Kasumi-1 (cell line): ENCODE data around the gene THUMPD3.
A peak's percentile ranks its signal among the peaks of the same experiment; 100 is the strongest.

Experiments
- DNase-seq, 2 experiments: peaks; one replicate each; lab custom pipeline; 2025; lab: John Stamatoyannopoulos, UW

Gene THUMPD3

GRCh38 chr3:9362731-9363530 lies at the start of gene THUMPD3:
Gene THUMPD3, plus strand, starts transcription at chr3:9363054. Its CDS starts 2,015 bp downstream, at chr3:9365069.
- DNase-seq, result peak; percentile 95

- no peak for DNase-seq
Measured at GRCh38 chr3:9314796-9315195, 48.1 kb upstream of the THUMPD3 start.

GRCh38 chr3:9316881-9317361 lies 45.9 kb upstream of the THUMPD3 start:
- DNase-seq, result no peak

DNA sequence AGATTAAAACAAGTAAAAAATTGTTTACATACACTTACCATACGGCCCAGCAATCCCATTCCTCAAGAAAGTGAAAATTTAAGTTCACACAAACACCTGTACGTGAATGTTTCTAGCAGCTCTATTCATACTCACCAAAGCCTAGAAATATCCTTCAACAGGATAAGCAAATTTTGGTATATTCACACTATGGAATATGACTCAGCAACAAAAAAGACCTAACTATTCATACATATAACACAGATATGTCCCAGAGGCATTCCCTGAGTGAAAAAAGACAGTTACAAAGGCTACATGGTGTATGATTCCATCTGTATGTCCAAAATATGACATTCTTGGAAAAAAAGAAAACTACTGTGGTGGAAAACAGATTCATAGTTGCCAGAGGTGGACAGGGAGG lies 40.1 kb upstream of the THUMPD3 start:
- DNase-seq, result no peak

DNA sequence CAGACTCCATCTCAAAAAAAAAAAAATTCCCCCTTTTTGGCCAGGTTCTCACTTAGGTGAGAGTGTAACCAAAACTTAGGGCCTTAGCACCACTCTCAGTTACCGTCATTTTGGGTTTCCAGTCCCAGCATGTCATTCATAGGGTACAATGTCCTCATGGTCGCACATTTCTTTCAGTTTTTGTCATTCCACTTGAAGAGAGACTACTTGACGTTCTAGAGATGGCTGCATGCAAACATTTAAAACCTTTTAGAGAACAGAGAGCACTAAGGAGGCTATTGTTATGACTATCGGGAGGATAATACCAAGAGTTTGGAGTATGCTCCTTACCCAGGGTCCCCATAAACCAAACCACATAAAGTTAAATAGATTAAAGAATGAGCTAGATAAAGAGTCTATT lies 37.9 kb upstream of the THUMPD3 start:
- DNase-seq, result no peak

- no peak for DNase-seq
Measured at GRCh38 chr3:9327578-9327977, 35.3 kb upstream of the THUMPD3 start.

DNA sequence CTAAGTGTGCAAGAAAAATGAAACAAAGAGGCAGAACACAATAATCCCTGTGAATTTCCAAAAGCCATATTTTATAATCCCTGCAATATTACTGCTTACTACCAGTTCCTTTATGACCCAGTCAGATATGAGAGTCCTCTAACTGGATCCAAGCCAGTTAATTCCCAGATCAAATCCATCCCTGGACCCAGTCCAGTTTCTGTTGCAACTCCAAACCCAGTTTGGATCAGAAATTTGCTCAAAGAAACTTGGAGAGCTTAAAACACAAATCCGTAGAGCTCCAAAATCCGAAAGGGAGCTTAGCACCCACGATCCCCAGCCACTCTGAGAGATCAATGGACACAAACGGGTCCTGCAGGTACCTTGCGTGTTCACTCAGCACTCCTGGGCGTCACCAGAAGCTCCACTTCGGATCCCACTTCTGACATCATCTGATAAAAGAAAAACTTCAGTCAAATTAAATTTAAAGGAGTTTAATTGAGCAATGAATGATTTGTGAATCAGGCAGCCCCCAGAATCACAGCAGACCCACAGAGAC lies 32.6 kb upstream of the THUMPD3 start:
- DNase-seq, result no peak

DNA sequence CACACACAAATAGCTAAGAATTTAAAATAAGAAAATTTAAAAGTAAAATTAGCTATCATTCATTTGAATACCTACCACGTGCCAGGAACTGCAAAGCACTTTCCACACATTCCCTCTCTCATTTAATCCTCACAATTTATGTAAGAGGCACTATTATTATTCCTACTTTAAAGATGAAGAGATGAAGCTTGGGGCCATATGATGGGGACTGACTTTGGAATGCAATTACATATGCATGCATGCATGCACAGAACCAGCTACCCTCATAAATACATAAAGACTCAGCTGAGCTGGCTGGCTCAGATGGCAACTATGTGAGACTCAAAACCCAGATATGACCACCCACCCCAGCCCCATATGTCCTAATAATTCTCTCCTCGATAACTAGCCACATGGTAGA lies 31.7 kb upstream of the THUMPD3 start:
- no peak for DNase-seq

DNA sequence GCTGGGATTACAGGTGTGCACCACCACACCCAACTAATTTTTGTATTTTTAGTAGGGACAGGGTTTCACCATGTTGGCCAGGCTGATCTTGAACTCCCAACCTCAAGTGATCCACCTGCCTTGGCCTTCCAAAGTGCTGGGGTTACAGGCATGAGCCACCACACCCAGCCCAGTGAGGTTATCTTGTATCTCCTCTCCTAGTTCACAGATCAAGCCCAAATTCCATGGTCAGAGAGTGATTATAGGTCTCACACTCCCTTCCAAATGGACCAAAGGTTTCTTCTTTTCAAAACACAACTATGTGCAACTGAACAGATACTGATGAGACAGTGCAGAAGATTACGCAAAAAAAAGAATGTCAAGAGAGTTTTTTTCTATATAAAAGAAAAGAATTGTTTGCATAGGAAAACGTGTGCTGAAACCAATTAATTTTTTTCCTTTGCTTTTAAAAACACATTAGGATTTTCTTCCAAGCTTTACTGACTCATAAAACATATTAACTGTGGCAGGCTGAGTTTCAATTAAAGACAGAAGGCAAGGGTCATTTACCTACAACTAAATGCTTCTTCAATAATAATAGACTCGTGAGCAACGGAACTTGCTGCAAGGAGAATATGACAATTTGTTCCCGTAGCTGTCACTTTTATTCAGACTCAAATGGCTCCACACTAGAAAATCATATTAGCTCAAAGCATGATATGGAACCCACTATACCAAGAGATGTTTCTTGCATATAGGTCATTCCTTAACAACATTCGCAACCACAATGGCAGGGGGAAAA lies 30.4 kb upstream of the THUMPD3 start:
- DNase-seq, result no peak

- DNase-seq, result no peak
Measured at GRCh38 chr3:9339761-9340471, 22.9 kb upstream of the THUMPD3 start.

GRCh38 chr3:9340472-9340902 lies 22.4 kb upstream of the THUMPD3 start:
- no peak for DNase-seq

- DNase-seq, result no peak
Measured at GRCh38 chr3:9342696-9343095, 20.2 kb upstream of the THUMPD3 start.

- DNase-seq, result no peak
Measured at GRCh38 chr3:9343115-9343514, 19.7 kb upstream of the THUMPD3 start.

DNA sequence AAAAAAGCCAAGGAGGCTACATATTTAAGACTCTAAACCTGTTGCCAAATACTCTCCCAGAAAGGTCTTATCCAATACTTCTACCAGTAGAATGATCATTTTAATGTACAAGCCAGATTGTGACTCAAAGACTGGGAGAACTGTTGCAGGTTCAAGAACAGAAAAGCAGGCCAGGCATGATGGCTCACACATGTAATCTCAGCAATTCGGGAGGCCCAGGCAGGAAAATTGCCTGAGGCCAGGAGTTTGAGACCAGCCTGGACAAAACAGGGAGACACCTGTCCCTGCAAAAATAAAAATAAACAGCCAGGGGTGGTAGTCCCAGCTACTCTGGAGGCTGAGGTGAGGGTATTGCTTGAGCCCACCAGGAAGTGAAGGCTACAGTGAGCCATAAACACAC lies 17.8 kb upstream of the THUMPD3 start:
- no peak for DNase-seq

- DNase-seq, result no peak
Measured at GRCh38 chr3:9346141-9346540, 16.7 kb upstream of the THUMPD3 start.

DNA sequence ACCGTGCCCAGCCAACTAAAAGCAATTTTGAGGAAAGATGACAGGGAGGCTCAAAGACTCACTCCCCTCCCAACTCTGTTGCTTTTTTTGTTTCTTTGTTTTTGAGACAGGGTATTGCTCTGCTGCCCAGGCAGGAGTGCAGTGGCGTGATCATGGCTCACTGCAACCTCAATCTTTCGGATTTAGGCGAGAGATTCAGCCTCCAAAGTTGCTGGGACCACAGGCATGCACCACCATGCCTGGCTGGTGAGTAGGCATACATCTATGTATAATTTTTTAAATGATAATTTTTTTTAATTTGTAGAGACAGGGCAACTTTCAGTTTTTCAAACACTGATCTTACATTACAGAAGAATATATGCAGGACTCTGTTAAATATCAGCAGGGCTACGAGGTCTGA lies 15.8 kb upstream of the THUMPD3 start:
- DNase-seq, result no peak

DNA sequence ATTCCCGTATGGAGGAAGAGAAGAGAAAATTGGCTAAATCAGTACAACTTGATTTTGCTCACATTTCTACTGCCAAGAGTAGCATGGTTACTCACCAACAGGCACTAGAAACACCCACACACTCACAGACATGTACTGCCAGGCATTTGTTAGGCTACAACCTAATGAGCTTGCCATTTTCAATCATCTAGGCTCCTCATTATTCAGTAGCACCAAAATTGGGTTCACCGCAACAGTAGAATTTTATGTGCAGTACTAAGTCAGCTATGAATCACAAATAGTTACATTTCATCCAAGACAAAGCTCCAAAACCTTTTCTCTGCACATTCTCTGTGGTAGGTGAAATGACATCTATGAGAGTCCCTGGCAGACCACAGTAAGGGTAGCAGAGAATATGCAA lies 15.0 kb upstream of the THUMPD3 start:
- no peak for DNase-seq

GRCh38 chr3:9349321-9350117 lies 13.3 kb upstream of the THUMPD3 start:
- no peak for DNase-seq

- DNase-seq, result no peak
Measured at GRCh38 chr3:9351709-9352126, 11.1 kb upstream of the THUMPD3 start.

- DNase-seq, result peak; percentile 83 to 90
Measured at GRCh38 chr3:9352917-9353752, 9.7 kb upstream of the THUMPD3 start.
